Brain microvascular endothelial cell (primary cell): ENCODE measurements around the gene KAT2A.

Source experiments
- DNase-seq: peaks from one replicate; pipeline ENCODE4 v3.0.0-alpha.2; 2020
- H3K27ac ChIP-seq: fragments of 250-450 bp; sonication (Bioruptor Pico); 2 replicates; pipeline ENCODE4 v1.5.1; 2020; ENCODE audit warnings: mild to moderate bottlenecking, moderate library complexity
- H3K27me3 ChIP-seq: fragments of 250-450 bp; sonication (Bioruptor Pico); replicated peaks from 2 replicates; pipeline ENCODE4 v1.5.1; 2020; ENCODE audit warnings: mild to moderate bottlenecking
- H3K36me3 ChIP-seq: fragments of 250-450 bp; sonication (Bioruptor Pico); replicated peaks from 2 replicates; pipeline ENCODE4 v1.5.1; 2020; ENCODE audit warnings: mild to moderate bottlenecking
- H3K4me3 ChIP-seq: 2 replicates; pipeline ENCODE4 v1.5.1; 2011; ENCODE audit warnings: low read depth, mild to moderate bottlenecking, control low read depth, low read length, moderate library complexity
- in situ Hi-C: cut with HindIII; loops from 2 replicates; pipeline ENCODE4 v1.10.0; 2017; ENCODE audit warnings: low sequenced_read_pairs, low pct_ligation_motif_present
- TF ChIP-seq, protein P1 (sequence below): IDR thresholded peaks from 2 replicates; pipeline ENCODE4 v1.5.1; 2011; ENCODE audit warnings: low read depth, mild to moderate bottlenecking, moderate library complexity, low read length, control low read depth, inconsistent platforms; ENCODE audit errors: missing control alignments

Gene KAT2A

DNA sequence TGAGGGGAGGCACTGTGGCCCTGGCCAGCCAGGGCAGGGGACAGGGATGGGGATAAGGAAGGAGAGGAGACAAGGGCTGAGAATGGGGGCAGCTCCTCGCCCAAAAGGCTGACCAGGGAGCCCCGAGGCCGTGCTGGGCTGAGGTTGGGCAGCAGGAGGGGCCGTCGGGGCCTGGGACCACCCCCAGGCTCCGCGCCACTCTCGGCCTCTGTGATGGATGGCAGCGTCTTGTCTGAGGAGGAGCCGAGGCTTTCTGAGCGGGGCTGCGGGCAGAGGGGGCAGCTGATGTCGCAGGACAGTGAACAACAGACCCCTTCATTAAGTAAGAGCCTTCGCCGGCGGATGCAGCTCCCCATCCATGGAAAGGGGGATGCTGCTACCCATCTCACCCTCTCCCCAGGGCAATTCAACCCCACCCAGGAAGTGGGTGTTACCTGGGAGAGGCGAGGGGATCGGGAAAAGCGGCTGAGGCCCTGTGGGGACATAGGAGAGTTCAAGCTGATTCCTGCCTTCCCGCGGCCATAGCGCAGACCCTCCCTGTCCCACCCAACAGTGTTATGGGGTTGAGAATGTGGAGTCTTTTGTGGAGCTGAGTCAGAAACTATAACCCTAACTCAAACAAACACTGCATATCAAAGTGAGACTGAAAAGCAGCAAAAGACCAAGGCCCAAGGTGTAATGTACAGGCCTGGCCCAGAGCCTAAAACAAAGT, 42.7 kb upstream of the KAT2A start:
- Histone ChIP-seq H3K27me3 (no peaks in the 10 kb centered on the region), H3K36me3 (no peaks in the 10 kb centered on the region), H3K27ac (no peak overlapping the region), H3K4me3 (no peak overlapping the region)
- in situ Hi-C loops: no loop called here
- TF ChIP-seq, protein P1, sequence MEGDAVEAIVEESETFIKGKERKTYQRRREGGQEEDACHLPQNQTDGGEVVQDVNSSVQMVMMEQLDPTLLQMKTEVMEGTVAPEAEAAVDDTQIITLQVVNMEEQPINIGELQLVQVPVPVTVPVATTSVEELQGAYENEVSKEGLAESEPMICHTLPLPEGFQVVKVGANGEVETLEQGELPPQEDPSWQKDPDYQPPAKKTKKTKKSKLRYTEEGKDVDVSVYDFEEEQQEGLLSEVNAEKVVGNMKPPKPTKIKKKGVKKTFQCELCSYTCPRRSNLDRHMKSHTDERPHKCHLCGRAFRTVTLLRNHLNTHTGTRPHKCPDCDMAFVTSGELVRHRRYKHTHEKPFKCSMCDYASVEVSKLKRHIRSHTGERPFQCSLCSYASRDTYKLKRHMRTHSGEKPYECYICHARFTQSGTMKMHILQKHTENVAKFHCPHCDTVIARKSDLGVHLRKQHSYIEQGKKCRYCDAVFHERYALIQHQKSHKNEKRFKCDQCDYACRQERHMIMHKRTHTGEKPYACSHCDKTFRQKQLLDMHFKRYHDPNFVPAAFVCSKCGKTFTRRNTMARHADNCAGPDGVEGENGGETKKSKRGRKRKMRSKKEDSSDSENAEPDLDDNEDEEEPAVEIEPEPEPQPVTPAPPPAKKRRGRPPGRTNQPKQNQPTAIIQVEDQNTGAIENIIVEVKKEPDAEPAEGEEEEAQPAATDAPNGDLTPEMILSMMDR: no peak
- no peak for DNase-seq

DNA sequence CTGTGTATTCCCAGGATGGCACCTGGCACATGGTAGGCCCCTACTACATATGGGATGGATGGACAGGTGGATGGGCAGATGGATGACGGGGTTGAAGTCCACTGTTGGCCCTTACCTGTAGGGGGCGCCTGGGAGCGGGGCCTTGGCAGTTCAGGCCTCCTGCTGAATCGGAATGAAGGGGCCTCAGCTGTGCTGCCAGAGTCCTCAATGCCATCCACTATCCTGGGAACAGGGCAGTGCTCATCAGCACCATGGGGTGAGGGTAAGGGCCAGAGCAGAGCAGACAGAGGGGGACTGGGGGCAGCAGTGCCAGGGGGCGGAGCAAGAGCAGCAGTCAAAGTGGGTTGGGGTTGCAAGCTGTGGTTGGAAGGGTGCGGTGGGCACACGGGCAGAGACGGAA, 41.9 kb upstream of the KAT2A start:
- no peak overlapping the region for H3K27ac ChIP-seq
- no peaks in the 10 kb centered on the region for H3K36me3 ChIP-seq
- no peak overlapping the region for H3K4me3 ChIP-seq
- TF ChIP-seq, protein P1: peak; percentile 66
- in situ Hi-C loops: no loop called here
- H3K27me3 ChIP-seq: no peaks in the 10 kb centered on the region
- DNase-seq: no peak

DNA sequence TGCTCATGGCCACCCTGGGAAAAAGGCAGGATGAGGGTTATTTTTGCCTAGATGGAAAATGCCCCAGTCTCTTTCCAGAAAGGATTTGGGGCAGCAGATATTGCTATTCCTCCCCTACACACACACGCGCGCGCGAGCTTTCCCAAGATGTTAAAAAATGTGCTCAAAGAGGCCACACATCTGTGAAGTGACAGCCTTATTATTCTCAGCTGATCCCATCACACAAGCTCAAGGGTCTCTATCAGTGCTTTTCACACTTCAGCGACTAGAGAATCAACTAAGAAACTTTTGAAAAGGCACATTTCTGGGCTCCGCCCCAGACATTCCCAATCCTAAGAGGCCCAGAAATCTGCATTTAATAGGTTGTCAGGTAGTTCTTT, 39.4 kb upstream of the KAT2A start:
- H3K27me3 ChIP-seq: no peaks in the 10 kb centered on the region
- in situ Hi-C loops: no loop called here
- H3K36me3 ChIP-seq: no peaks in the 10 kb centered on the region
- no peak overlapping the region for H3K27ac ChIP-seq
- TF ChIP-seq, protein P1: no peak
- no peak for DNase-seq
- no peak overlapping the region for H3K4me3 ChIP-seq

DNA sequence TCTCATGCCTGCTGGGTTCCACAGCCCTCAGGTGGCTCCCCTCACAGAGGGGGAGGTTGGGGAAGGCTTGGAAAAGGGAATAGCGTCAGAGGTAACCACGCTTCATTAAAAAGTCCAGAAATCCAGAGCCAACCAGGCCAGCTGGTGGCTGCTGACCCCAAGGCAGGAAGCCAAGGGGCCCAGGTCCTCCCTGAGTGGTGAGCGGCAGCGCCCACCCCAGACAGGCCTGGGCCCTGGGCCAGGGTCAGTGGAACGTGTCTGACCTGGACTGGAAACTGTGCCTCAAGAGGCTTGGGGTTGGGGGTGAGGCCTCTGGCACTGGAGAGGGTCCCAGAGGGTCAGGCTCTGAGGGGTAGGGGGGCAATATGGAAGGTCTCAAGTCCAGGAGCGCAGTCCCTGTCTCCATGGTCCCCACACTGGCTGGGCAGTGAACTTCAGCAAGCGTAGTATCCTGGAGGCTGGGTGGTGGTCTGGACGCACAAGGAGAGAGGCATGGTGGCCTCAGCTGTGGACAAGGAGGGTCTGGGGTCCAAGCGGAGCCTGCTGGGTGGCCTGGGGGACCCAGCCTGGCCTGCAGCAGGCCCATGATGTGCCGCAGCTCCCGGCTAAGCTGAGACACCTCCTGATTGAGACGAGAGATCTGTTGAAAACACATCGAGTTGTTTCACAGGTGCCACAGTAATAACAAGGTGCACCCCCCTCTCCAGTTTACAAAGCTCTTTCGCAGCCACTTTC, 38.8 kb upstream of the KAT2A start:
- Histone ChIP-seq H3K4me3 (no peak overlapping the region), H3K27me3 (no peaks in the 10 kb centered on the region), H3K36me3 (no peaks in the 10 kb centered on the region), H3K27ac (no peak overlapping the region)
- no peak for DNase-seq
- TF ChIP-seq, protein P1: no peak
- in situ Hi-C loops: no loop called here

DNA sequence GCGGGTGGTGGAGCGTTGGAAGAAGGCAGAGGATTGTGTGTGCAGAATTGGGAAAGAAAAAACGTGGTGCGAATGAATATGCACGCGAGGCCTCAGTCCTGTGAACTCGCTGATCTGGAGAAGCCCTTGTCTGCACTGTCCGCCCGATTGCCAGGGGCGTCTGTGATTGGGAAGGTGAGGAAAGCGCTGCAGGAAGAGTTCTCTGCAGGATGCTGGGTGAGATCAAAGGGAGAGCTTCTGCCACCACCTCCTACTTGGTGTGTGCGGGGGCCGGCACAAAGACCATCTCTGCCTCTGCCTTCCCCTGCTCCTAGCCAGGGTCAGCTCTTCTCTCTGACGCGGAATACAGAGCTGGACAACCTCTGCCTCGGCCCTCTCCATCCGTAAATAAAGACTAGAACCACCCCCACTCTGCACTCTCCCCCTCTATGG, 34.5 kb upstream of the KAT2A start:
- no peak for DNase-seq
- TF ChIP-seq, protein P1: no peak
- Histone ChIP-seq H3K27ac (no peak overlapping the region), H3K4me3 (peak overlapping the region; percentile 60), H3K27me3 (no peaks in the 10 kb centered on the region), H3K36me3 (no peaks in the 10 kb centered on the region)
- in situ Hi-C loops: no loop called here
